CD4-positive, CD25-positive, alpha-beta regulatory T cell (primary cell): Measurements from ENCODE around the gene IKZF3. TPM values are rescaled to one million over a fixed set of nuclear protein-coding genes. Genes with fewer than 3 reads are reported as not detected.

Experiments
- ATAC-seq, 2 donors: fragments of 150-1000 bp; cut with Tn5 transposase; one replicate each; pipeline ENCODE4 v1.10.0; 2021; ENCODE audit warnings: low read depth in 2 of 2, moderate number of reproducible peaks in 2 of 2, moderate library complexity in 1 of 2
- DNase-seq, 3 donors: peaks; one replicate each; pipeline versions ENCODE4 v3.0.0 to v3.0.0-alpha.2; 2012 to 2022; ENCODE audit warnings: mixed read lengths in 1 of 3
- H3K27ac ChIP-seq: one replicate; pipeline ENCODE4 v1.7.0; 2013; ENCODE audit warnings: mild to moderate bottlenecking, low read length; ENCODE audit not compliant: insufficient read depth, poor library complexity, severe bottlenecking
- H3K27me3 ChIP-seq: one replicate; pipeline ENCODE4 v1.7.0; 2013; ENCODE audit warnings: low read length; ENCODE audit not compliant: control insufficient read depth, insufficient read depth
- H3K36me3 ChIP-seq: one replicate; pipeline ENCODE4 v1.7.0; 2013; ENCODE audit warnings: mild to moderate bottlenecking, low read length, moderate library complexity; ENCODE audit not compliant: control insufficient read depth, insufficient read depth
- H3K4me1 ChIP-seq: 2 replicates; pipeline ENCODE4 v1.7.0; 2013; ENCODE audit warnings: mild to moderate bottlenecking, low read length; ENCODE audit not compliant: insufficient read depth, control insufficient read depth, poor library complexity, severe bottlenecking
- H3K4me3 ChIP-seq: one replicate; pipeline ENCODE4 v1.7.0; 2013; ENCODE audit warnings: low read depth, mild to moderate bottlenecking, low read length, moderate library complexity
- H3K9me3 ChIP-seq, 2 experiments: 1 replicate in 1 of 2; 2 replicates in 1 of 2; pipeline ENCODE4 v1.7.0; 2013; ENCODE audit warnings: low read length in 2 of 2, mild to moderate bottlenecking in 1 of 2, moderate library complexity in 1 of 2; ENCODE audit not compliant: control insufficient read depth in 2 of 2
- H3K27ac Mint-ChIP-seq, 3 donors: one replicate each; pipeline ENCODE4 v1.8.0; 2020 to 2022; ENCODE audit warnings: mild to moderate bottlenecking in 3 of 3, mixed read lengths in 3 of 3, moderate library complexity in 2 of 3
- H3K27me3 Mint-ChIP-seq: one replicate; pipeline ENCODE4 v1.8.0; 2022; ENCODE audit warnings: mild to moderate bottlenecking, mixed read lengths
- H3K36me3 Mint-ChIP-seq: one replicate; pipeline ENCODE4 v1.8.0; 2020; ENCODE audit warnings: mixed read lengths
- H3K4me1 Mint-ChIP-seq, 4 donors: one replicate each; pipeline ENCODE4 v1.8.0; 2020 to 2022; ENCODE audit warnings: mixed read lengths in 4 of 4, mild to moderate bottlenecking in 1 of 4
- H3K4me3 Mint-ChIP-seq, 4 donors: one replicate each; pipeline ENCODE4 v1.8.0; 2020 to 2022; ENCODE audit warnings: mild to moderate bottlenecking in 4 of 4, mixed read lengths in 4 of 4, moderate library complexity in 3 of 4
- H3K9me3 Mint-ChIP-seq, 7 donors: one replicate each; pipeline ENCODE4 v1.8.0; 2020 to 2022; ENCODE audit warnings: mixed read lengths in 7 of 7, mild to moderate bottlenecking in 3 of 7, moderate library complexity in 2 of 7
- polyA plus RNA-seq, 4 donors: library from polyadenylated mRNA; unstranded; fragments of 300-500 nt; fragmentation: Illumina TruSeq; gene quantifications; one replicate each; pipeline ENCODE4 v1.2.3, GENCODE V29; 2021
- total RNA-seq: library from RNA; stranded (reverse); gene quantifications from one replicate; pipeline ENCODE4 v1.2.3, GENCODE V29; 2022

IKZF3 gene
- total and polyA plus RNA-seq, 5 donors from 2014 or later = 30.4 to 146 (median 36.4) TPM

DNA sequence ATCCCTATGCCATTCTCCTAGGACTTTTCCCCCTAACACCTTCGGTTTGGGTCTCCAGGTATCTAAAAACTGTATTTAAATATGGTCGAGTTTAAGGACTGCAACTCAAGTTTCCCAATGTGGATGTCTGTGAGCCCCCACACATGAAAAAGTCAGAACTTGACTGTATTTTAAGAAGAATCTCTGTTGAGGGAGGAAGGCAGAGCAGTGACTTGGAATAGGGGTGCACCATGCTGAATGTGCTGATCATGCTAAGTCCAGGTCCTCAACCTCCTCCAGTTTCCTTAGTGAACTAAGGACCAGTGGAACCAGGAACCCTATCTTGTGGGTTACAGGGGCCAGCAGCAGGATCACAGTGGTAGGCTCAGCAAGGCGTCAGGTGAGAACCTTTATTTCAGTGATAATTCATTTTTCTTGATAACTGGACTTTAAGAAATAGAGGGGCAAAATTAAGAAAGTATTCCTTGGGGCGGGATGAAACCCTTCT, 106.9 kb downstream of the IKZF3 start:
- Histone ChIP-seq H3K27me3 (no peaks in the 10 kb centered on the region), H3K36me3 (peaks cover 11% of the 10 kb centered on the region), H3K4me1 (peaks cover 51% of the 10 kb centered on the region), H3K9me3 (no peaks in the 10 kb centered on the region), H3K27ac (peak overlapping the region; percentile 97), H3K4me3 (no peak overlapping the region)
- H3K9me3 Mint-ChIP-seq = no peaks in the 10 kb centered on the region
- peaks cover 3% of the 10 kb centered on the region for H3K36me3 Mint-ChIP-seq
- no peak for DNase-seq
- no peaks in the 10 kb centered on the region for H3K27me3 Mint-ChIP-seq
- peak overlapping the region; percentile 93 to 98 (median 96) for H3K27ac Mint-ChIP-seq
- peaks cover 5 to 68% (median 46%) of the 10 kb centered on the region in 4 donors for H3K4me1 Mint-ChIP-seq
- no peak for ATAC-seq
- peak overlapping the region; percentile 1 to 91 (median 51) for H3K4me3 Mint-ChIP-seq

DNA sequence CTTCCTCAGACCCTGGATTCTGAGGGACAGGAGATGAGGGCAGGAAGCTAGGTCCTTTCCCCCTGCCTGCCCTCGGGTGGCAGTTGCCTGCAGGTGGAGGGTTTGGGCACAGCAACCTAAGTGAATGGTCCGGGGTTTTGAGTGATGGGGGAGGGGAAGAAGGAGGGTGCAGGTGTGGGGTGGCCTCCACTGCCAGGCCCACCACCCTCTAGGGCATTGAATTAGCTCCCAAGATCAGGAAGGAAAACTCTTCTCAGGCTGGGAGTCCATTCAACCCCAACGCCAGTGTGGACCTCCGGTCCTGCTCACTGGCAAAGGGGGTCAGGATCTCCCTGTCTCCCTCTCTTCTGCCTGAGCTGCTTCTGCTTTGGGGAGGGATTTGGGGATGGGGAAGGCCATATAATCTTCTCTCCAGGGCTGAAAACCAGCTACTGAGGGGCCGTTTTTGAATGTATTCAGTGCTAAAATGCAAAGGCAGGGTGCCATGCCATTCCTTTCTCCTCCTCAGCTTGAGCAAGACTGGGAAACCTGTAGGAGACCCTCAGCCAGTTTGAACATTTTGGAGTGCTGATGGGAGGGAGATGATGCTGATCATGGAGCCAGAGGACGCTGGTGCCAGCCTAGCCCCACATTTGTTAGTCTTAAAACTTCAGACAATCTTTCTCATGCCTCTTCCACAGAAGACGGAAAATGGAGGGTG, 107.6 kb downstream of the IKZF3 start:
- H3K36me3 ChIP-seq = peaks cover 7% of the 10 kb centered on the region
- H3K27me3 ChIP-seq = no peaks in the 10 kb centered on the region
- peaks cover 5 to 69% (median 46%) of the 10 kb centered on the region in 4 donors for H3K4me1 Mint-ChIP-seq
- H3K27me3 Mint-ChIP-seq = no peaks in the 10 kb centered on the region
- H3K27ac Mint-ChIP-seq = peak overlapping the region; percentile 93 to 98 (median 96)
- no peaks in the 10 kb centered on the region for H3K9me3 ChIP-seq
- peaks cover 3% of the 10 kb centered on the region for H3K36me3 Mint-ChIP-seq
- H3K27ac ChIP-seq = peak overlapping the region; percentile 97
- peak in 1 of 3 donors; percentile 42 for DNase-seq
- H3K4me1 ChIP-seq = peaks cover 51% of the 10 kb centered on the region
- no peak for ATAC-seq
- no peak overlapping the region for H3K4me3 ChIP-seq
- peak overlapping the region; percentile 74 to 91 (median 86) for H3K4me3 Mint-ChIP-seq
- no peaks in the 10 kb centered on the region for H3K9me3 Mint-ChIP-seq

DNA sequence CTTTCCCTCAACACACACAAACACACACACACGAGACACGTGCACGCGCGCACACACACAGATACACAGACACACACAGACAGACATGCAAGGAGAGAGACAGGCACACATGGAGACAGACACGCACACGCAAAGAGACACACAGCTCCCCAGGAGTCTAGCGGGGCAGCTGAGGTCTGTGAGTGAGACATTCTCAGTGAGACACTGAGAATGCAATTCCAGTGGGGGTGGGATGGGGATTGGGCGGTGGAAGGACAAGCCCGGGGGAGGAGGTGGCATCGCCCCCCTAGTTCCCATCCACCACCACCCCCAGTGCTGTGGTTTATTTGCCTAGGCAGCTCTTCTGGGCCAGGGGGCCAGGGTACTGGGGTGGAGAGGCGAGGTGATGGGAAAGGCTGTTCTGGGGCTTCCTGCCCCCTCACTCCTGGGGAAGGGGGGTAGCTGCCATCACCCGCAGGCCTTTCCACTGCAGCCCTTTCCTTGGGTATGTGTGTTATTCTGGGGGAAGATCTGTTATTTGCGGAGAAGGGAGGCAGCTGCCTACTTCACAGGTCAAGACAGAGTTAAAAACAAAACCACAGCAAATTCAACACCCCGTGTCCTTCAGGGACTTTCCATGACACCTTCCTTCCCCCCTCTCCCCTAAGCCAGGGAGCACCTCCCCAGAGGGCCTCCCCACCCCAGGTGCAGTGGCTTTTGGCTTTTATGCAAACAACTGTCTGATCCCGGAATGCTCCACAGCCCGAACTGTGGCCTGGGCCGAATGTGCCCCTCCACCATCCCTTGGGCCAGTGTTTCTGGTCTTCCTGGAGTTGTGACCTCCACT, 108.3 kb downstream of the IKZF3 start:
- Mint-ChIP-seq H3K4me3 (peak overlapping the region; percentile 24 to 91 (median 80)), H3K27me3 (no peaks in the 10 kb centered on the region), H3K36me3 (peaks cover 3% of the 10 kb centered on the region), H3K27ac (peak overlapping the region; percentile 93 to 98 (median 96)), H3K4me1 (peaks cover 5 to 65% (median 44%) of the 10 kb centered on the region in 4 donors), H3K9me3 (no peaks in the 10 kb centered on the region)
- DNase-seq (peak; percentile 26 to 54 (median 47)), ATAC-seq (no peak)
- Histone ChIP-seq H3K9me3 (no peaks in the 10 kb centered on the region), H3K4me3 (peak overlapping the region; percentile 42), H3K27ac (peak overlapping the region; percentile 97), H3K36me3 (peaks cover under 1% of the 10 kb centered on the region), H3K27me3 (no peaks in the 10 kb centered on the region), H3K4me1 (peaks cover 51% of the 10 kb centered on the region)

DNA sequence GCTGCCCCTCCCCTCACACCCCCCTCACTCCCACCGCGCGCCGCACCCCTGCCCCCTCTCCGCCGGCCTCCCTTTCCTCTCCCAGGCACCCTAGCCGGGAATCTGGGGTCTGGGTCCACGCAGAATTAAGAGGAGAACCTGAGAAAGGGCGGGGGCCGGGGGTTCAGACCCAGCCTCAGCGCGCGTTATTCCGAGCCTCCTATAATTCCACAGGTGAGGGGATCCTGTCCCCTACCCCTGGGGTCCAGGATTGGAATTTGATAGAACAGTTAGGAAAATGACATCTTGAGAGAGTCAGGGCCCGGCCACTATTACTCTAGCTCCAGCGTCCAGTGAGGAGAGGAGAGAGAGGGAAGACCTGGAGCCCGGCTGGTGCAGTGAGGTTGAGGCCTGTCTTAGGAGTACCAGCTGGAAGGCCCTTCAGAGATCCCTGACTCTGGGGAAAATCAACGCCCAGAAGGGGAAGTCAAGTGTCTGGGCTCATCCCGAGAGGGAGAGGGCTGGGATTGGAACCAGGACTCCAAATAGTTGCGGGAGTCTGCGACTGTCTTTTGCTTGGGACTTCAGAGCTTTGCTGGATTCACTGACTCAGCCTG, 109.1 kb downstream of the IKZF3 start:
- DNase-seq (no peak), ATAC-seq (no peak)
- H3K36me3 Mint-ChIP-seq = peaks cover 3% of the 10 kb centered on the region

DNA sequence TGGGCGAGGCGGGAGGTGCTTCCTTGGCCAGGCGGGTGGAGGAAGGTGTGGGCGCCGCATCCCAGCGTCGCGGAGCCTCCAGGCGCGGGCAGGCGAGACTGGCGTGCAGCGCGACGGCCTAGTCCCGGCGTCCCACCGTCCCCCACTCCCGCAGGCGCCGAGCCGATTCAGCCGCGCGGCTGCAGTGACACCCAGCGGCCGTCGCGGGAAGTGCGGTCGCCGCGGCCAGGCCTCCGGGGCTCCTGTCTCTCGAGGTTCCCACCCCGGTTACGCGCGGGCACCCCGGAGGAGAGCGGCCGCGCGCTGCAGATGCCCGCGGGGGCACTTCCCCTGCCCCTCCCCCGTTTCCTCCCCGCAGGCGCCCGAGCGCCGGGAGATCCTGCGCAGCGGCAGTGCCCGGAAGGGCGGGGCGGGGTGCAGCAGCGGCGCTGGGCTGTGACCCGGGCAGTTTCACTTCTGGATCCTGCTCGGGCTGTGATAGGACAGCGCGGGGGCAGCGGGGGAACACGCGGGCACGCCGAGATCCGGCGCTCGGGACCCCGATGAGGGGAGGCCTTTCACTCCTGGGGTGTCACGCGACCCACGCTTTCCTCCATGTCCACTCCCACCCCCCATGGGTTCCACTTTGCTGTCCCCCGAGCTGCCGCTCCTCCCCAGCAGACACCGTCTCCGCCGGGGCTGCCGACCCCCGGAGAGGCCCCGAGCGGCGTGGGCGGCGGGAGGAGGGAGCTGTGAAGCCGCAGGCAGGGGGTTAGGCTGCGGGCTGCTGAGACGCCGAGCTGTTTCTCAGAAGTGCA, 109.8 kb downstream of the IKZF3 start:
- peak overlapping the region; percentile 97 for H3K27ac ChIP-seq
- peak overlapping the region; percentile 58 to 91 (median 80) for H3K4me3 Mint-ChIP-seq
- H3K27me3 ChIP-seq = no peaks in the 10 kb centered on the region
- peak; percentile 84 to 87 for ATAC-seq
- peak overlapping the region; percentile 56 to 96 (median 83) for H3K27ac Mint-ChIP-seq
- H3K27me3 Mint-ChIP-seq = no peaks in the 10 kb centered on the region
- H3K4me3 ChIP-seq = peak overlapping the region; percentile 37
- H3K36me3 ChIP-seq = no peaks in the 10 kb centered on the region
- peaks cover 5 to 58% (median 40%) of the 10 kb centered on the region in 4 donors for H3K4me1 Mint-ChIP-seq
- H3K9me3 ChIP-seq = no peaks in the 10 kb centered on the region
- H3K9me3 Mint-ChIP-seq = no peaks in the 10 kb centered on the region
- peak; percentile 94 to 99 (median 99) for DNase-seq
- peaks cover 3% of the 10 kb centered on the region for H3K36me3 Mint-ChIP-seq
- H3K4me1 ChIP-seq = peaks cover 51% of the 10 kb centered on the region

More for the DNA sequence above, 109.1 kb downstream of the IKZF3 start:
- H3K9me3 Mint-ChIP-seq = no peaks in the 10 kb centered on the region
- Histone ChIP-seq H3K27me3 (no peaks in the 10 kb centered on the region), H3K9me3 (no peaks in the 10 kb centered on the region), H3K4me1 (peaks cover 51% of the 10 kb centered on the region), H3K4me3 (peak overlapping the region; percentile 42), H3K36me3 (no peaks in the 10 kb centered on the region), H3K27ac (peak overlapping the region; percentile 97)
- H3K27me3 Mint-ChIP-seq = no peaks in the 10 kb centered on the region
- peaks cover 5 to 64% (median 43%) of the 10 kb centered on the region in 4 donors for H3K4me1 Mint-ChIP-seq
- peak overlapping the region; percentile 74 to 91 (median 88) for H3K4me3 Mint-ChIP-seq
- peak overlapping the region; percentile 93 to 98 (median 96) for H3K27ac Mint-ChIP-seq

DNA sequence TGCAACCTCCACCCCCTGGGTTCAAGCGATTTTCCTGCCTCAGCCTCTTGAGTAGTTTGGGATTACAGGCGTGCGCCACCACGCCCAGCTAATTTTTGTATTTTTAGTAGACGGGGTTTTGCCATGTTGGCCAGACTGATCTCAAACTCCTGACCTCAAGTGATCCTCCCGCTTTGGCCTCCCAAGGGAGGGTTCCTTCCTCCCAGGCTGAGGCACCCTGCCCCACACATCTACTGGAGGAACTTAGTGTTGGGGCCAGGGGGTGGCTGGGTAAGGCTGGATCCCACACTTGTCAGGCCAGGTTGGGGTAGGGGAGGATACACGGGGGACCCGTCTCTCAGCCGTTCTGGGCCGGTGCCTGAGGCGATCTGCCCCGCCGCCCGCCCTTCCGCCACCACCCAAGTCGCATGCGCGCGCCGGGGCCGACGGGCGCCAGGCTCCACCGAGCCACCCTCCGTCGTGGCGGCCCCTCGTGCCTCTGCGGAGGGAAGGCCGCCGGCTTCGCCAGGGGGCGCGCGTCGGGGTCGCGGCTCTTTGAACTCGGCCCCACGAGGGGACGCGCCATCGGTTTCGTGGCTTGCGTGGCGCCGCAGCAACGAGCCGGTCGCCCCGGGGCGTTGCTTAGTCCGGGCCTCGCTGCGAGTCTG, 110.5 kb downstream of the IKZF3 start:
- peaks cover 2% of the 10 kb centered on the region for H3K27me3 Mint-ChIP-seq
- peak overlapping the region; percentile 58 to 91 (median 84) for H3K4me3 Mint-ChIP-seq
- DNase-seq = peak in 1 of 3 donors; percentile 69
- H3K4me1 ChIP-seq = peaks cover 49% of the 10 kb centered on the region
- H3K36me3 Mint-ChIP-seq = no peaks in the 10 kb centered on the region
- H3K27ac Mint-ChIP-seq = peak overlapping the region; percentile 56 to 93 (median 89)
- peak overlapping the region; percentile 32 for H3K4me3 ChIP-seq
- H3K4me1 Mint-ChIP-seq = peaks cover 2 to 50% (median 34%) of the 10 kb centered on the region in 4 donors
- ATAC-seq = peak; percentile 22 to 25
- H3K27me3 ChIP-seq = no peaks in the 10 kb centered on the region
- no peaks in the 10 kb centered on the region for H3K9me3 Mint-ChIP-seq
- H3K27ac ChIP-seq = peak overlapping the region; percentile 97
- no peaks in the 10 kb centered on the region for H3K36me3 ChIP-seq
- H3K9me3 ChIP-seq = no peaks in the 10 kb centered on the region
